HepG2 (cell line): ENCODE measurements around the gene ARMC2. TPM values are rescaled to one million over a fixed set of nuclear protein-coding genes. Genes with fewer than 3 reads are reported as not detected.

Experiments
- ATAC-seq: fragments of 200-7000 bp; cut with Tn5 transposase; 3 replicates; pipeline ENCODE4 v1.9.1; 2020; ENCODE audit warnings: mild to moderate bottlenecking, moderate library complexity
- BruUV-seq: library from RNA; stranded (reverse); fragments of 400-500 nt; replicated peaks from 2 replicates; lab custom pipeline; 2021; lab: Mats Ljungman, UMichigan
- CTCF ChIA-PET: fragments of 300-600 bp; formaldehyde crosslinking; extraction: SDS; loops from one replicate; lab custom pipeline; 2021; ENCODE audit warnings: low total read pairs, inconsistent platforms, low intra/inter-chr PET ratio; lab: Yijun Ruan, JAX
- POLR2A ChIA-PET: fragments of 350-600 bp; sonication (Branson Sonifier 250); formaldehyde crosslinking; loops from one replicate; lab custom pipeline; 2020; ENCODE audit warnings: antibody characterized with exemption, inconsistent platforms; lab: Yijun Ruan, JAX
- DNase-seq: peaks from one replicate; pipeline ENCODE4 v3.0.0-alpha.2; 2015; ENCODE audit warnings: low spot score
- FAIRE-seq: peaks from 3 replicates; lab custom pipeline; 2011; peaks lifted over from hg19 to GRCh38; lab: Jason Lieb, UNC
- H2AFZ ChIP-seq: one replicate; pipeline ENCODE4 v1.6.1; 2011; ENCODE audit warnings: low read length, inconsistent platforms
- H3K27ac ChIP-seq: fragments of 300-600 bp; 3 replicates; pipeline ENCODE4 v1.8.0; 2011; ENCODE audit warnings: mixed run types, mild to moderate bottlenecking, mixed read lengths, low read length, inconsistent platforms; ENCODE audit not compliant: insufficient read depth; ENCODE audit errors: extremely low read length
- H3K27me3 ChIP-seq, 2 experiments: fragments of 200-600 bp in 1 of 2; 2 replicates in 1 of 2; 3 replicates in 1 of 2; pipeline versions ENCODE4 v1.6.0 to v1.8.0; 2011; ENCODE audit warnings: low read length in 2 of 2, mild to moderate bottlenecking in 2 of 2, moderate library complexity in 2 of 2, inconsistent platforms in 1 of 2; ENCODE audit not compliant: insufficient read depth in 2 of 2, control insufficient read depth in 1 of 2
- H3K36me3 ChIP-seq, 2 experiments: fragments of 200-600 bp in 1 of 2; replicated peaks in 1 of 2; 2 replicates in 1 of 2; 3 replicates in 1 of 2; pipeline versions ENCODE4 v1.5.1 to v1.8.0; 2011; ENCODE audit warnings: low read length in 2 of 2, inconsistent platforms in 1 of 2; ENCODE audit not compliant: insufficient read depth in 2 of 2, control insufficient read depth in 1 of 2
- H3K4me1 ChIP-seq: 2 replicates; pipeline ENCODE4 v1.5.1; 2012; ENCODE audit warnings: low read length, inconsistent platforms; ENCODE audit not compliant: insufficient read depth
- H3K4me2 ChIP-seq: 2 replicates; pipeline ENCODE4 v1.6.0; 2011; ENCODE audit warnings: low read depth, low read length, inconsistent platforms
- H3K4me3 ChIP-seq, 3 experiments: fragments of 200-600 bp in 1 of 3; sonication (generic), shearing (Covaris generic) in 1 of 3; replicated peaks in 1 of 3; 2 replicates each; pipeline ENCODE4 v1.5.1; 2011 to 2016; ENCODE audit warnings: low read length in 3 of 3, inconsistent platforms in 2 of 3, low read depth in 2 of 3, mild to moderate bottlenecking in 2 of 3, control low read depth in 1 of 3, mixed read lengths in 1 of 3; ENCODE audit not compliant: insufficient read depth in 1 of 3
- H3K79me2 ChIP-seq: one replicate; pipeline ENCODE4 v1.6.1; 2011; ENCODE audit warnings: low read length, inconsistent platforms; ENCODE audit not compliant: insufficient read depth
- H3K9ac ChIP-seq: 2 replicates; pipeline ENCODE4 v1.6.0; 2011; ENCODE audit warnings: mild to moderate bottlenecking, low read depth, low read length, inconsistent platforms; ENCODE audit not compliant: insufficient read depth
- H3K9me3 ChIP-seq: 2 replicates; pipeline ENCODE4 v1.5.1; 2012; ENCODE audit warnings: mild to moderate bottlenecking, low read length
- H4K20me1 ChIP-seq: 2 replicates; pipeline ENCODE4 v1.6.0; 2011; ENCODE audit warnings: inconsistent platforms, mild to moderate bottlenecking, low read length, moderate library complexity; ENCODE audit not compliant: insufficient read depth
- CCAR2 ChIP-seq: fragments of 200-400 bp; formaldehyde crosslinking; optimal IDR thresholded peaks from 2 replicates; pipeline ENCODE3; 2018; ENCODE audit warnings: low read depth, mild to moderate bottlenecking, low read length, moderate library complexity
- NPAS2 ChIP-seq: sonication (generic); formaldehyde crosslinking; IDR thresholded peaks from 2 replicates; pipeline ENCODE4 v1.8.0; 2022; ENCODE audit warnings: mild to moderate bottlenecking, missing genetic modification reagents, borderline replicate concordance
- NR2F1 ChIP-seq, 2 experiments: fragments of 450-650 bp in 1 of 2; formaldehyde crosslinking in 1 of 2; IDR thresholded peaks; 2 replicates each; pipeline versions ENCODE4 v1.5.0 to v1.6.1; 2016 to 2020; ENCODE audit warnings: mild to moderate bottlenecking in 1 of 2, missing compliant biosample characterization in 1 of 2, missing genetic modification reagents in 1 of 2, moderate library complexity in 1 of 2
- TBP ChIP-seq: sonication (generic); formaldehyde crosslinking; IDR thresholded peaks from 2 replicates; pipeline ENCODE4 v1.5.0; 2020; ENCODE audit warnings: missing genetic modification reagents
- ZBTB7B ChIP-seq: sonication (generic); formaldehyde crosslinking; IDR thresholded peaks from 2 replicates; pipeline ENCODE4 v1.4.0; 2020; ENCODE audit warnings: missing genetic modification reagents
- ZFYVE20 ChIP-seq: sonication (generic); formaldehyde crosslinking; IDR thresholded peaks from 2 replicates; pipeline ENCODE4 v1.8.0; 2023; ENCODE audit warnings: low read depth, mild to moderate bottlenecking, moderate library complexity, missing genetic modification reagents, borderline replicate concordance
- ZNF207 ChIP-seq: fragments of 450-650 bp; IDR thresholded peaks from 2 replicates; pipeline ENCODE4 v1.6.1; 2016; ENCODE audit warnings: antibody characterized with exemption, borderline replicate concordance
- ZNF274 ChIP-seq: sonication (generic); formaldehyde crosslinking; IDR thresholded peaks from 2 replicates; pipeline ENCODE4 v1.5.1; 2020; ENCODE audit warnings: mild to moderate bottlenecking, missing genetic modification reagents
- ZNF549 ChIP-seq: sonication (generic); formaldehyde crosslinking; IDR thresholded peaks from 2 replicates; pipeline ENCODE4 v1.5.0; 2020; ENCODE audit warnings: missing genetic modification reagents
- ZNF607 ChIP-seq: sonication (generic); formaldehyde crosslinking; IDR thresholded peaks from 2 replicates; pipeline ENCODE4 v1.5.1; 2020; ENCODE audit warnings: missing genetic modification reagents, mild to moderate bottlenecking, borderline replicate concordance
- WGBS: methylation state at CpG from one replicate; pipeline ENCODE4 v1.1.6; 2017; ENCODE audit warnings: low lambda C conversion rate; 5-methylcytosine and 5-hydroxymethylcytosine counted together
- in situ Hi-C: cut with HindIII; loops from 2 replicates; pipeline ENCODE4 v1.10.0; 2017; ENCODE audit warnings: low pct_unique_long_range_greater_than_20kb; ENCODE audit not compliant: extremely low pct_ligation_motif_present
- intact Hi-C: fragments of 100-400 bp; cut with micrococcal nuclease; formaldehyde crosslinking; loops from one replicate; pipeline ENCODE4 v1.10.0; 2022; ENCODE audit not compliant: unreplicated experiment
- polyA plus RNA-seq, 8 experiments: library from polyadenylated mRNA; depleted of rRNA in 3 of 8; stranded (reverse) in 7 of 8; unstranded in 1 of 8; fragments of >200 nt; fragmentation: Illumina TruSeq in 4 of 8; extraction: Trizol in 4 of 8; gene quantifications; 2 replicates each; pipeline versions ENCODE4 v1.2.1 to v1.2.3, GENCODE V29; 2011 to 2016; ENCODE audit warnings: low read depth in 4 of 8, missing spikeins in 1 of 8, mixed read lengths in 1 of 8; ENCODE audit not compliant: insufficient read depth in 1 of 8
- total RNA-seq, 5 experiments: library from RNA; depleted of rRNA; stranded (reverse); fragments of >200 nt; fragmentation: Illumina TruSeq; extraction: Trizol; gene quantifications; 2 replicates each; pipeline ENCODE4 v1.2.3, GENCODE V29; 2016; ENCODE audit warnings: low read depth in 1 of 5
- TF ChIP-seq, protein P1 (sequence below): fragments of 450-650 bp; IDR thresholded peaks from 2 replicates; pipeline ENCODE4 v1.6.1; 2017; ENCODE audit warnings: mild to moderate bottlenecking
- TF ChIP-seq, protein P2 (sequence below): IDR thresholded peaks from 2 replicates; pipeline ENCODE4 v1.6.1; 2016; ENCODE audit warnings: missing biosample characterization, missing genetic modification reagents, low read depth
- TF ChIP-seq, protein P3 (sequence below), 2 experiments: IDR thresholded peaks; 2 replicates each; pipeline ENCODE4 v1.6.1; 2011 to 2012; ENCODE audit warnings: low read length in 2 of 2, borderline replicate concordance in 1 of 2, low read depth in 1 of 2, mild to moderate bottlenecking in 1 of 2, moderate library complexity in 1 of 2

Gene ARMC2
- total and polyA plus RNA-seq, 2 of the 13 experiments (the other 11 are each of a cell fraction or from before 2014, with no cell fraction given), result 1.4 to 3.2 TPM

DNA sequence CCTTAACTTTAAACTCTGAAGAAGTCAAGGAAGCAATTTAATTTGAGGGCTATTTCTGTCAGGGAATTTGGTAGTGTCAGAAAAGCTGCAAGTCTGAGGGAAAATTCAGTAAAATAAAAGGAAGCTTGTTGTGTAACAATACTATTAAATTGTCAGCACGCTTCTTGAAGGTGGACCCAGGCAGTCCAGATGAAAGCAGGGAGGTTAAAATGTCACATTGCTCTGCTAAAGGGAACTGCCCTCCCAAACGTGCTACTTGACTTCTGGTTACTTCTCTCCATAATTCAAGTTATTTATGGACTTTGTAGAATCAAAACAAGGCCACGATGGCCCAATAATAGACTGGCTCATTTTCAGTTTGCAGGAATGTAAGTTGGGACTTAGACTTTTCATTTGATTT lies 28.2 kb upstream of the ARMC2 start (continued):
- TF ChIP-seq, protein P1, sequence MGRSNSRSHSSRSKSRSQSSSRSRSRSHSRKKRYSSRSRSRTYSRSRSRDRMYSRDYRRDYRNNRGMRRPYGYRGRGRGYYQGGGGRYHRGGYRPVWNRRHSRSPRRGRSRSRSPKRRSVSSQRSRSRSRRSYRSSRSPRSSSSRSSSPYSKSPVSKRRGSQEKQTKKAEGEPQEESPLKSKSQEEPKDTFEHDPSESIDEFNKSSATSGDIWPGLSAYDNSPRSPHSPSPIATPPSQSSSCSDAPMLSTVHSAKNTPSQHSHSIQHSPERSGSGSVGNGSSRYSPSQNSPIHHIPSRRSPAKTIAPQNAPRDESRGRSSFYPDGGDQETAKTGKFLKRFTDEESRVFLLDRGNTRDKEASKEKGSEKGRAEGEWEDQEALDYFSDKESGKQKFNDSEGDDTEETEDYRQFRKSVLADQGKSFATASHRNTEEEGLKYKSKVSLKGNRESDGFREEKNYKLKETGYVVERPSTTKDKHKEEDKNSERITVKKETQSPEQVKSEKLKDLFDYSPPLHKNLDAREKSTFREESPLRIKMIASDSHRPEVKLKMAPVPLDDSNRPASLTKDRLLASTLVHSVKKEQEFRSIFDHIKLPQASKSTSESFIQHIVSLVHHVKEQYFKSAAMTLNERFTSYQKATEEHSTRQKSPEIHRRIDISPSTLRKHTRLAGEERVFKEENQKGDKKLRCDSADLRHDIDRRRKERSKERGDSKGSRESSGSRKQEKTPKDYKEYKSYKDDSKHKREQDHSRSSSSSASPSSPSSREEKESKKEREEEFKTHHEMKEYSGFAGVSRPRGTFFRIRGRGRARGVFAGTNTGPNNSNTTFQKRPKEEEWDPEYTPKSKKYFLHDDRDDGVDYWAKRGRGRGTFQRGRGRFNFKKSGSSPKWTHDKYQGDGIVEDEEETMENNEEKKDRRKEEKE, result no peak
- TF ChIP-seq TBP (CRISPR knock-in tag), result no peak
- TF ChIP-seq, protein P2, sequence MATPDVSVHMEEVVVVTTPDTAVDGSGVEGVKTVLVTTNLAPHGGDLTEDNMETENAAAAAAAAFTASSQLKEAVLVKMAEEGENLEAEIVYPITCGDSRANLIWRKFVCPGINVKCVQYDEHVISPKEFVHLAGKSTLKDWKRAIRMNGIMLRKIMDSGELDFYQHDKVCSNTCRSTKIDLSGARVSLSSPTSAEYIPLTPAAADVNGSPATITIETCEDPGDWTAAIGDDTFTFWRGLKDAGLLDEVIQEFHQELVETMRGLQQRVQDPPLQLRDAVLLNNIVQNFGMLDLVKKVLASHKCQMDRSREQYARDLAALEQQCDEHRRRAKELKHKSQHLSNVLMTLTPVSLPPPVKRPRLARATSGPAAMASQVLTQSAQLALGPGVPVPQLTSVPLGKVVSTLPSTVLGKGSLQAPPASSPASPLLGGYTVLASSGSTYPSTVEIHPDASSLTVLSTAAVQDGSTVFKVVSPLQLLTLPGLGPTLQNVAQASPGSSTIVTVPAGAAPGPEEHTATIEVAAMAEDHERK, result no peak
- TF ChIP-seq ZNF274 (CRISPR knock-in tag), result no peak

DNA sequence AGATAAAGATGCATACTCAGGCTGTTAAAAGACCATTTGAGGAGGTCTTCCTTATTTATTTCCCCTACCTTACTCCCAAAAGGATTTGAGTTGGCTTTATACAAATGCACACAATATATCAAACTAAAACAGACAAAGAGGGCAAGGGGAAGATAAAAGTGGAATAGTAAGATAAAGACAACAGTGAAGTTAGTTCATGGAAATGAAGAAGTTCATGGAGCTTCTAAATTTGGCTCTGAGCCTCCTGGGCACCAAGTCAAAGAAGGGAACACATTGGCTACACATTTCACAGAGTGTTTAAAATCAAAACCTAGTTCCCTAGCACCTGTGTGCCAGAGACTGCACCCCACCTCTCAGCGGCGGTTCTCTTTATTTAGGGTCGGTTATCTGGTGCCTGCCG lies 25.8 kb upstream of the ARMC2 start:
- no peak overlapping the region for H3K4me3 ChIP-seq
- no TSS peak for BruUV-seq
- no peak overlapping the region for H3K9ac ChIP-seq
- H3K79me2 ChIP-seq, result no peaks in the 10 kb centered on the region
- no peak overlapping the region for H3K4me2 ChIP-seq
- H3K27me3 ChIP-seq, result peaks cover 0 to 3% of the 10 kb centered on the region in 2 experiments; a peak in 2 of 5 replicates
- H3K4me1 ChIP-seq, result no peaks in the 10 kb centered on the region
- no peak for ATAC-seq
- in situ Hi-C loops (no loop called here), intact Hi-C loops (no loop called here)
- no peaks in the 10 kb centered on the region for H4K20me1 ChIP-seq
- no peak overlapping the region for H2AFZ ChIP-seq
- H3K9me3 ChIP-seq, result peaks cover 8% of the 10 kb centered on the region
- no peak overlapping the region for H3K27ac ChIP-seq
- H3K36me3 ChIP-seq, result no peaks in the 10 kb centered on the region
- WGBS, result 100% methylated on average over 2 of the region's 4 CpGs
- CTCF ChIA-PET, result no interaction called here
- POLR2A ChIA-PET, result no interaction called here
- DNase-seq, result no peak
- no peak for FAIRE-seq
- TF ChIP-seq ZFYVE20 (CRISPR knock-in tag) (no peak), CCAR2 (no peak), ZNF549 (CRISPR knock-in tag) (no peak), ZNF207 (no peak), ZNF607 (CRISPR knock-in tag) (no peak), NR2F1 (CRISPR knock-in tag; IDR thresholded peaks at IDR 0.05) (no peak), ZBTB7B (CRISPR knock-in tag) (no peak), NPAS2 (CRISPR knock-in tag) (no peak)
- TF ChIP-seq, protein P3, sequence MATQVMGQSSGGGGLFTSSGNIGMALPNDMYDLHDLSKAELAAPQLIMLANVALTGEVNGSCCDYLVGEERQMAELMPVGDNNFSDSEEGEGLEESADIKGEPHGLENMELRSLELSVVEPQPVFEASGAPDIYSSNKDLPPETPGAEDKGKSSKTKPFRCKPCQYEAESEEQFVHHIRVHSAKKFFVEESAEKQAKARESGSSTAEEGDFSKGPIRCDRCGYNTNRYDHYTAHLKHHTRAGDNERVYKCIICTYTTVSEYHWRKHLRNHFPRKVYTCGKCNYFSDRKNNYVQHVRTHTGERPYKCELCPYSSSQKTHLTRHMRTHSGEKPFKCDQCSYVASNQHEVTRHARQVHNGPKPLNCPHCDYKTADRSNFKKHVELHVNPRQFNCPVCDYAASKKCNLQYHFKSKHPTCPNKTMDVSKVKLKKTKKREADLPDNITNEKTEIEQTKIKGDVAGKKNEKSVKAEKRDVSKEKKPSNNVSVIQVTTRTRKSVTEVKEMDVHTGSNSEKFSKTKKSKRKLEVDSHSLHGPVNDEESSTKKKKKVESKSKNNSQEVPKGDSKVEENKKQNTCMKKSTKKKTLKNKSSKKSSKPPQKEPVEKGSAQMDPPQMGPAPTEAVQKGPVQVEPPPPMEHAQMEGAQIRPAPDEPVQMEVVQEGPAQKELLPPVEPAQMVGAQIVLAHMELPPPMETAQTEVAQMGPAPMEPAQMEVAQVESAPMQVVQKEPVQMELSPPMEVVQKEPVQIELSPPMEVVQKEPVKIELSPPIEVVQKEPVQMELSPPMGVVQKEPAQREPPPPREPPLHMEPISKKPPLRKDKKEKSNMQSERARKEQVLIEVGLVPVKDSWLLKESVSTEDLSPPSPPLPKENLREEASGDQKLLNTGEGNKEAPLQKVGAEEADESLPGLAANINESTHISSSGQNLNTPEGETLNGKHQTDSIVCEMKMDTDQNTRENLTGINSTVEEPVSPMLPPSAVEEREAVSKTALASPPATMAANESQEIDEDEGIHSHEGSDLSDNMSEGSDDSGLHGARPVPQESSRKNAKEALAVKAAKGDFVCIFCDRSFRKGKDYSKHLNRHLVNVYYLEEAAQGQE (IDR thresholded peaks at IDR 0.05; ENCODE audit: borderline replicate concordance in 1 of 2, low read depth in 1 of 2, low read length in 2 of 2), result no peak
